H1 (cell line): ENCODE results near the gene ASAP2.

ENCODE experiments used
- CBX8 ChIP-seq: fragments of 300-800, 300-1000 bp; sonication (generic); IDR thresholded peaks from 2 replicates; pipeline ENCODE4 v1.7.1; 2016; ENCODE audit warnings: low read depth, low read length, borderline replicate concordance
- CEBPB ChIP-seq: IDR thresholded peaks from 2 replicates; pipeline ENCODE4 v1.6.1; 2012; ENCODE audit warnings: low read depth, low read length
- CHD7 ChIP-seq: fragments of 300-600 bp; sonication (generic); IDR thresholded peaks from 2 replicates; pipeline ENCODE4 v1.7.1; 2012; ENCODE audit warnings: low read length, moderate library complexity, mild to moderate bottlenecking, inconsistent platforms; ENCODE audit not compliant: insufficient replicate concordance
- CREB1 ChIP-seq: IDR thresholded peaks from 2 replicates; pipeline ENCODE4 v1.6.1; 2012; ENCODE audit warnings: inconsistent platforms
- CTCF ChIP-seq, 3 experiments: IDR thresholded peaks; 1 replicate in 2 of 3; 2 replicates in 1 of 3; pipeline versions ENCODE4 v1.5.1 to v1.6.1; 2011; ENCODE audit warnings: low read length in 3 of 3, mild to moderate bottlenecking in 3 of 3, inconsistent platforms in 2 of 3, low read depth in 1 of 3, moderate library complexity in 1 of 3; ENCODE audit not compliant: insufficient read depth in 1 of 3; ENCODE audit errors: control extremely low read depth in 1 of 3
- EP300 ChIP-seq, 2 experiments: IDR thresholded peaks; 1 replicate in 1 of 2; 2 replicates in 1 of 2; pipeline ENCODE4 v1.6.1; 2011 to 2012; ENCODE audit warnings: low read depth in 2 of 2, low read length in 2 of 2, mild to moderate bottlenecking in 2 of 2, borderline replicate concordance in 1 of 2, inconsistent platforms in 1 of 2, moderate library complexity in 1 of 2
- POU5F1 ChIP-seq: IDR thresholded peaks from 2 replicates; pipeline ENCODE4 v1.6.1; 2011; ENCODE audit warnings: low read depth, mild to moderate bottlenecking, low read length, moderate library complexity
- SP1 ChIP-seq: IDR thresholded peaks from 2 replicates; pipeline ENCODE4 v1.6.1; 2011; ENCODE audit warnings: low read depth, low read length
- TAF7 ChIP-seq: optimal IDR thresholded peaks from 2 replicates; pipeline ENCODE3; 2011; ENCODE audit warnings: low read depth, mild to moderate bottlenecking, inconsistent platforms, low read length, moderate library complexity, borderline replicate concordance
- TCF12 ChIP-seq: IDR thresholded peaks from 2 replicates; pipeline ENCODE4 v1.6.1; 2011; ENCODE audit warnings: low read depth, mild to moderate bottlenecking, low read length
- ZNF274 ChIP-seq: IDR thresholded peaks from 2 replicates; pipeline ENCODE4 v1.7.0; 2012; ENCODE audit warnings: low read length, borderline replicate concordance; ENCODE audit errors: extremely low read depth

- TF ChIP-seq EP300 (IDR thresholded peaks at IDR 0.05; ENCODE audit: borderline replicate concordance in 1 of 2, low read depth in 2 of 2, low read length in 2 of 2) (no peak), CTCF (IDR thresholded peaks at IDR 0.05; ENCODE audit: control extremely low read depth in 1 of 3, insufficient read depth in 1 of 3, low read depth in 1 of 3, low read length in 3 of 3) (no peak), CEBPB (no peak), CBX8 (no peak), SP1 (no peak), TCF12 (no peak), ZNF274 (no peak), CHD7 (no peak), CREB1 (no peak), POU5F1 (no peak), TAF7 (no peak)
Observed at GRCh38 chr2:9184361-9184760, 22.3 kb upstream of the ASAP2 start.
